Endometrial microvascular endothelial cells (primary cell): ENCODE results near the gene SYT15. TPM values are rescaled to one million over a fixed set of nuclear protein-coding genes. Genes with fewer than 3 reads are reported as not detected.
"Not testable (repeated sequence)": the region's sequence is repeated elsewhere in the genome, so short reads cannot be mapped to it uniquely, and the experiment has no call there.

Source experiments
- in situ Hi-C: cut with HindIII; loops from 2 replicates; pipeline ENCODE4 v1.10.0; 2017; ENCODE audit warnings: low sequenced_read_pairs, low pct_unique_long_range_greater_than_20kb; ENCODE audit errors: inconsistent ontology term
- total RNA-seq: library from RNA; depleted of rRNA; stranded (reverse); fragments of >200 nt; gene quantifications from one replicate; pipeline ENCODE4 v1.2.3, GENCODE V29; 2015; ENCODE audit errors: inconsistent ontology term

SYT15 gene
- total RNA-seq, 1 donor from 2014 or later, result 0.46 TPM

- in situ Hi-C loops, result not testable (repeated sequence)
Observed at GRCh38 chr10:46630816-46631215, 51.9 kb downstream of the SYT15 start.

- in situ Hi-C loops, result not testable (repeated sequence)
Observed at GRCh38 chr10:46631683-46632082, 52.8 kb downstream of the SYT15 start.

- in situ Hi-C loops, result not testable (repeated sequence)
Observed at GRCh38 chr10:46634698-46635097, 55.8 kb downstream of the SYT15 start.

GRCh38 chr10:46635364-46635959 lies 56.5 kb downstream of the SYT15 start:
- in situ Hi-C loops, result not testable (repeated sequence)

- in situ Hi-C loops, result not testable (repeated sequence)
Observed at GRCh38 chr10:46640005-46640404, 61.1 kb downstream of the SYT15 start.

Other genes with a start within 250 kb of the SYT15 start
- gene ANXA8L1, start 203.4 kb upstream of the SYT15 start, total RNA-seq, result not detected
- gene NPY4R, start 113.2 kb upstream of the SYT15 start, total RNA-seq, result not detected
- gene GPRIN2, start 22.5 kb upstream of the SYT15 start, total RNA-seq, result not detected